ENCODE results near the gene LPP. TPM values are rescaled to one million over a fixed set of nuclear protein-coding genes. Genes with fewer than 3 reads are reported as not detected.

The LPP gene
- total RNA-seq, 1 donor from 2014 or later: 184 TPM

DNA sequence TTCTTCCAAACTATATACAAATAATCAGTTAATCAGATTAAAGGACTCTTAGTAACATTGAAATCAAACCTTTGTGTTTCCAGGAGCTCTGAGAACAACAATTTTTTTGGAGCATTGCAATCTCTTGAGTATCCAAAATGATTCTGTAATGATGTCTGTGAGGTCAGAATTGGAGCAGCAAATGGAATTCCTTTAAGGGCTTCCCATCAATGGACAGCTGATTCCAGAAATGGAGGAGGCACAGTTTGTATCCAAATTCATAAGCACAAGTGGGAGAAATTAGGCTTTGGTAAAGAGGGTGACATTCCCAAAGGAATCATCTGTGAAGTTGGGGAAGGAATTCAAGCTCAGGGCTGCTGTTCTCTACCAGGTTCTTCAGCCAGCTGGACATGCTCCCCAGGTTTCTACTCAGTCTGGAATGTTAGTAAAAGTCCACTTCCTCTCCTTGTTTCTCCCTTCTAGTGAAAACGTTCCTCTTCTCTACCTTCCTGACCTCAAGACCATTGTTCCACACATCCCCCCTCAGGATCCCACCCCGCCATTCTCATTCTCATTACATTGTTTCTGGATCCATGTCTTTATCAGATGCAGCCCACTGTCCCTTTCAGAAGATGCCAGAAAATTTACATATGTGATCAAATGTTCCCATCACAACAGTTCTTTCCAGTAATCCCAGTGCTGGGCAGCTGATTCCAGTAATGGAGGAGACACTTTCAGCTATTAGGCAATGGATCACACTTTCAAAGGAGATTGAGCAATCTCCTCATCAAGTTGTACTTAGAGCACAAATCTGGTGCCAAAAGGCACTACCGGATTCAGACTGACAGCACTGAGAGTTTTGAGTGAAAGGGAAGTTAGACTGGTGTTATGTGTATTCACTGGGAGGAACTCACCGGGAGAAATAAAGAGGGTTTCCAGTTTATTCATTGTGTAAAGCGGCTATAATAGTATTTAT is 626.5 kb downstream of the LPP start:
- no peak for DNase-seq (ENCODE audit: extremely low spot score, unreplicated experiment)
- Mint-ChIP-seq H3K27ac (ENCODE audit: unreplicated experiment) (no peak overlapping the region), H3K9me3 (ENCODE audit: unreplicated experiment) (no peaks in the 10 kb centered on the region), H3K4me1 (ENCODE audit: unreplicated experiment) (peaks cover 21% of the 10 kb centered on the region), H3K4me3 (ENCODE audit: unreplicated experiment) (no peak overlapping the region), H3K36me3 (ENCODE audit: unreplicated experiment) (peaks cover 3% of the 10 kb centered on the region), H3K27me3 (ENCODE audit: unreplicated experiment) (no peaks in the 10 kb centered on the region)
- TF ChIP-seq, protein P1, sequence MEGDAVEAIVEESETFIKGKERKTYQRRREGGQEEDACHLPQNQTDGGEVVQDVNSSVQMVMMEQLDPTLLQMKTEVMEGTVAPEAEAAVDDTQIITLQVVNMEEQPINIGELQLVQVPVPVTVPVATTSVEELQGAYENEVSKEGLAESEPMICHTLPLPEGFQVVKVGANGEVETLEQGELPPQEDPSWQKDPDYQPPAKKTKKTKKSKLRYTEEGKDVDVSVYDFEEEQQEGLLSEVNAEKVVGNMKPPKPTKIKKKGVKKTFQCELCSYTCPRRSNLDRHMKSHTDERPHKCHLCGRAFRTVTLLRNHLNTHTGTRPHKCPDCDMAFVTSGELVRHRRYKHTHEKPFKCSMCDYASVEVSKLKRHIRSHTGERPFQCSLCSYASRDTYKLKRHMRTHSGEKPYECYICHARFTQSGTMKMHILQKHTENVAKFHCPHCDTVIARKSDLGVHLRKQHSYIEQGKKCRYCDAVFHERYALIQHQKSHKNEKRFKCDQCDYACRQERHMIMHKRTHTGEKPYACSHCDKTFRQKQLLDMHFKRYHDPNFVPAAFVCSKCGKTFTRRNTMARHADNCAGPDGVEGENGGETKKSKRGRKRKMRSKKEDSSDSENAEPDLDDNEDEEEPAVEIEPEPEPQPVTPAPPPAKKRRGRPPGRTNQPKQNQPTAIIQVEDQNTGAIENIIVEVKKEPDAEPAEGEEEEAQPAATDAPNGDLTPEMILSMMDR (IDR thresholded peaks at IDR 0.05): no peak

DNA sequence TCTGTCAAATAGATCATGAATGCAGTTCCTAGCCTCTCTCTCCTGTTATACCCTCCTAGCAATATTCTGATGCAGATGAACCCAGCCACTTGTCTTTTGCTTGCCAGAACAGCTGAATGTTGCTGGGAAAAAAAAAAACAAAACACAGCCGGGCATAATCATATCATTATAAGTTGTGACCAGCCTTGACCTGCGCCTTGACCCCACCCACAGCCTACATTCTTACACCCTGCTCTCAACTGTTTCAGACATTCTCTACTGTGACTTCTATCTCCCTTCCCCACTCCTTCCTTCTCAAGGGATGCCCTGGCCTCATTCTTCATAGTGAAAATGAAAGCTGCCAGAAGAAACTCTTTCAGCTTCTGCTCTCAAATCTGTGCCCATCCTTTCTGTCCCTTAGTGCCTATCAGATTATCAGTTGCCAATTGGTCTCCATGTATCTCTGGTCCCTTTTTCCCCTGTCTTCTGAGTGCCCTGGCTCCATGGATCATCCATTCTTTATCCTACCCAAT is 628.7 kb downstream of the LPP start:
- Mint-ChIP-seq H3K4me1 (ENCODE audit: unreplicated experiment) (peaks cover 17% of the 10 kb centered on the region), H3K27ac (ENCODE audit: unreplicated experiment) (peak overlapping the region; percentile 5)
- TF ChIP-seq, protein P1 (IDR thresholded peaks at IDR 0.05): no peak

DNA sequence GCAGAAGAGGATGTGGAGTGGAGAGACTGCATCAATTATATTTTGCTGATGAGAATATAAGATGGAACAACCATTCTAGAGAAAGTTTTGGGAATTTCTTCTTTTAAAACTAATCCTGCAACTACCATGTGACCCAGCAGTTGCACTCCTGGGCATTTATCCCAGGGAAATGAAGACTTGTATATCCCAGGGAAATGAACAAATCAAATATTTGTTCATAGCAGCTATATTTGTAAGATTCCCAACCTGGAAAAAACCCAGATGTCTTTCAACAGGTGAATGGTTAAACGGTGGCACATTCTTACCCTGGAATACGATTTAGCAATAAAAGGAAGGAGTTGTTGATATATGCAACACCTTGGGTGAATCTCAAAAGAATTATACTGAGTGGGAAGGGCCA is 632.5 kb downstream of the LPP start:
- Mint-ChIP-seq H3K9me3 (ENCODE audit: unreplicated experiment) (no peaks in the 10 kb centered on the region), H3K4me1 (ENCODE audit: unreplicated experiment) (peaks cover 9% of the 10 kb centered on the region), H3K27me3 (ENCODE audit: unreplicated experiment) (no peaks in the 10 kb centered on the region), H3K36me3 (ENCODE audit: unreplicated experiment) (no peaks in the 10 kb centered on the region), H3K4me3 (ENCODE audit: unreplicated experiment) (no peak overlapping the region), H3K27ac (ENCODE audit: unreplicated experiment) (no peak overlapping the region)
- TF ChIP-seq, protein P1 (IDR thresholded peaks at IDR 0.05): no peak
- DNase-seq (ENCODE audit: extremely low spot score, unreplicated experiment): no peak

More for the DNA sequence above, 628.7 kb downstream of the LPP start:
- no peak for DNase-seq (ENCODE audit: extremely low spot score, unreplicated experiment)
- no peaks in the 10 kb centered on the region for H3K9me3 Mint-ChIP-seq (ENCODE audit: unreplicated experiment)
- H3K4me3 Mint-ChIP-seq (ENCODE audit: unreplicated experiment): no peak overlapping the region
- no peaks in the 10 kb centered on the region for H3K27me3 Mint-ChIP-seq (ENCODE audit: unreplicated experiment)
- H3K36me3 Mint-ChIP-seq (ENCODE audit: unreplicated experiment): peaks cover 3% of the 10 kb centered on the region

GRCh38 chr3:188788621-188789081 is 634.7 kb downstream of the LPP start:
- Mint-ChIP-seq H3K9me3 (ENCODE audit: unreplicated experiment) (no peaks in the 10 kb centered on the region), H3K27ac (ENCODE audit: unreplicated experiment) (no peak overlapping the region), H3K36me3 (ENCODE audit: unreplicated experiment) (peaks cover 6% of the 10 kb centered on the region), H3K4me1 (ENCODE audit: unreplicated experiment) (no peaks in the 10 kb centered on the region), H3K4me3 (ENCODE audit: unreplicated experiment) (no peak overlapping the region), H3K27me3 (ENCODE audit: unreplicated experiment) (no peaks in the 10 kb centered on the region)
- no peak for DNase-seq (ENCODE audit: extremely low spot score, unreplicated experiment)
- TF ChIP-seq, protein P1 (IDR thresholded peaks at IDR 0.05): no peak

GRCh38 chr3:188789251-188789650 is 635.3 kb downstream of the LPP start:
- DNase-seq (ENCODE audit: extremely low spot score, unreplicated experiment): no peak
- TF ChIP-seq, protein P1 (IDR thresholded peaks at IDR 0.05): no peak
- no peaks in the 10 kb centered on the region for H3K27me3 Mint-ChIP-seq (ENCODE audit: unreplicated experiment)
- H3K36me3 Mint-ChIP-seq (ENCODE audit: unreplicated experiment): peaks cover 6% of the 10 kb centered on the region
- H3K9me3 Mint-ChIP-seq (ENCODE audit: unreplicated experiment): no peaks in the 10 kb centered on the region
- H3K4me1 Mint-ChIP-seq (ENCODE audit: unreplicated experiment): no peaks in the 10 kb centered on the region
- no peak overlapping the region for H3K4me3 Mint-ChIP-seq (ENCODE audit: unreplicated experiment)
- no peak overlapping the region for H3K27ac Mint-ChIP-seq (ENCODE audit: unreplicated experiment)

Measured in osteocyte (in vitro differentiated cells).